OCI-LY7 (cell line): ENCODE data around the gene TMOD3. TPM values are rescaled to one million over a fixed set of nuclear protein-coding genes. Genes with fewer than 3 reads are reported as not detected.

Experiments used
- BruUV-seq: library from RNA; stranded (reverse); fragments of 400-500 nt; replicated peaks from 2 replicates; lab custom pipeline; 2021; lab: Mats Ljungman, UMichigan
- CTCF ChIA-PET: fragments of 300-600 bp; sonication (Branson Sonifier 250); formaldehyde crosslinking; loops from one replicate; lab custom pipeline; 2022; ENCODE audit warnings: antibody characterized with exemption; ENCODE audit not compliant: unreplicated experiment; lab: Charles Lee
- POLR2A ChIA-PET: fragments of 300-600 bp; sonication (Branson Sonifier 250); formaldehyde crosslinking; loops from one replicate; lab custom pipeline; 2022; ENCODE audit warnings: antibody characterized with exemption; lab: Charles Lee
- DNase-seq: peaks from one replicate; pipeline ENCODE4 v3.0.0-alpha.2; 2015; ENCODE audit warnings: low spot score
- H2AFZ ChIP-seq: fragments of 200-600 bp; sonication (generic), shearing (Covaris generic); 2 replicates; pipeline ENCODE4 v1.6.1; 2014; ENCODE audit warnings: mild to moderate bottlenecking, antibody characterized with exemption, low read length, moderate library complexity
- H3K27ac ChIP-seq: fragments of 200-600 bp; sonication (generic); 2 replicates; pipeline ENCODE4 v1.5.1; 2014; ENCODE audit warnings: mixed run types, low read depth, mild to moderate bottlenecking, moderate library complexity, low read length, inconsistent platforms; ENCODE audit not compliant: poor library complexity, severe bottlenecking
- H3K36me3 ChIP-seq: fragments of 200-600 bp; sonication (generic); 2 replicates; pipeline ENCODE4 v1.6.1; 2014; ENCODE audit warnings: mild to moderate bottlenecking, antibody characterized with exemption, low read length, moderate library complexity, mixed read lengths; ENCODE audit not compliant: insufficient read depth
- H3K4me1 ChIP-seq: fragments of 200-600 bp; sonication (generic); 2 replicates; pipeline ENCODE4 v1.5.1; 2014; ENCODE audit warnings: mild to moderate bottlenecking, low read length; ENCODE audit not compliant: insufficient read depth, poor library complexity, severe bottlenecking
- H3K4me2 ChIP-seq: fragments of 200-600 bp; sonication (generic); 2 replicates; pipeline ENCODE4 v1.6.1; 2014; ENCODE audit warnings: mild to moderate bottlenecking, low read length
- H3K4me3 ChIP-seq: fragments of 200-600 bp; sonication (generic); 2 replicates; pipeline ENCODE4 v1.5.1; 2014; ENCODE audit warnings: mild to moderate bottlenecking, low read depth, low read length; ENCODE audit not compliant: poor library complexity, severe bottlenecking
- H3K79me2 ChIP-seq: fragments of 200-600 bp; sonication (generic); 2 replicates; pipeline ENCODE4 v1.6.1; 2016; ENCODE audit warnings: low read depth, mild to moderate bottlenecking, low read length, moderate library complexity, mixed read lengths; ENCODE audit not compliant: insufficient read depth
- H3K9me2 ChIP-seq: fragments of 200-600 bp; sonication (generic); 2 replicates; pipeline ENCODE4 v1.6.1; 2016; ENCODE audit warnings: mild to moderate bottlenecking, low read length, mixed read lengths; ENCODE audit not compliant: insufficient read depth
- H3K9me3 ChIP-seq: fragments of 200-600 bp; sonication (generic); 2 replicates; pipeline ENCODE4 v1.6.1; 2014; ENCODE audit warnings: mild to moderate bottlenecking, mixed run types, low read length, mixed read lengths
- H4K20me1 ChIP-seq: fragments of 200-600 bp; sonication (generic); 2 replicates; pipeline ENCODE4 v1.6.1; 2014; ENCODE audit warnings: mild to moderate bottlenecking, antibody characterized with exemption, low read length, moderate library complexity, mixed read lengths; ENCODE audit not compliant: insufficient read depth
- CTCF ChIP-seq: fragments of 200-600 bp; sonication (generic); conservative IDR thresholded peaks from 2 replicates; pipeline ENCODE4 v1.5.1; 2014; ENCODE audit warnings: mild to moderate bottlenecking, antibody characterized with exemption, low read length, moderate library complexity, mixed read lengths
- EZH2phosphoT487 ChIP-seq: fragments of 200-600 bp; sonication (generic); IDR thresholded peaks from 2 replicates; pipeline ENCODE4 v1.6.1; 2018; ENCODE audit warnings: low read depth, borderline replicate concordance, mild to moderate bottlenecking, mixed run types, antibody characterized with exemption, low read length, moderate library complexity, mixed read lengths
- intact Hi-C: fragments of 100-400 bp; cut with micrococcal nuclease; formaldehyde crosslinking; loops from one replicate; pipeline ENCODE4 v1.10.0; 2022; ENCODE audit not compliant: unreplicated experiment
- total RNA-seq, 2 experiments: library from RNA; depleted of rRNA in 1 of 2; stranded (reverse); fragments of >200 nt in 1 of 2; shearing (Covaris generic) in 1 of 2; gene quantifications; 2 replicates each; pipeline ENCODE4 v1.2.3, GENCODE V29; 2014 to 2022

The TMOD3 gene
- total RNA-seq, 2 experiments from 2014 or later, result 17.4 to 30.5 TPM

- H3K4me3 ChIP-seq, result no peak overlapping the region
- BruUV-seq, result no TSS peak
- H3K27ac ChIP-seq, result no peak overlapping the region
- no peak for DNase-seq
- no peaks in the 10 kb centered on the region for H3K9me2 ChIP-seq
- H2AFZ ChIP-seq, result no peak overlapping the region
- ChIA-PET CTCF (no interaction called here), POLR2A (no interaction called here)
- no peaks in the 10 kb centered on the region for H3K36me3 ChIP-seq
- H3K4me2 ChIP-seq, result no peak overlapping the region
- 0 out of 2 replicates have a peak, but pooled peaks cover 4% of the 10 kb centered on the region for H4K20me1 ChIP-seq
- H3K9me3 ChIP-seq, result no peaks in the 10 kb centered on the region
- TF ChIP-seq EZH2phosphoT487 (no peak), CTCF (no peak)
- peaks cover 89% of the 10 kb centered on the region for H3K79me2 ChIP-seq
- intact Hi-C loops, result no loop called here
- H3K4me1 ChIP-seq, result peaks cover 37% of the 10 kb centered on the region
Measured at GRCh38 chr15:51840692-51841091, 11.2 kb downstream of the TMOD3 start.

DNA sequence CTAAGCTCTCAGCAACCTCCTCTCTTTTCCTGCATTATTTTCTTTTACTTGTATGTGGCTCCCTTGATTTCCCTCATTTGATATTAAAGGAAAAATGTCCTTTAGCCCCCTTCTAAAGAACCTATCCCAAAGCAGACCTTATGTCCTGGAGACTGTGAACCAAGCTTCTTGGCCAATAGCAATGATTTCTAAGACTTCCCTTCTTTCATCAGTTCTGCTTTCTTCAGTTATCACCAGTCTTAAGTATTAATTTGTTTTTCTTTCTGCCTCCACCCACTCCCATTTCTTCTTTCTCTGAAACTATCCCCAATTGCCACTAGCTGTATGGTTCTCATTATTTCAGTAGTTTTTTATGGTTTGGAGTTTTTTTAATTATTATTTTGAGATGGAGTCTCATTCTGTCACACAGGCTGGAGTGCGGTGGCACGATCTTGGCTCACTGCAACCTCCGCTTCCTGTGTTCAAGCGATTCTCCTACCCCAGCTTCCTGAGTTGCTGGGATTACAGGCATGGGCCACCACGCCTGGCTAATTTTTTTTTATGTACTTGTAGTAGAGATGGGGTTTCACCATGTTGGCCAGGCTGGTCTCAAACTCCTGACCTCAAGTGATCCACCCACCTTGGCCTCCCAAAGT lies 12.1 kb downstream of the TMOD3 start:
- no peak overlapping the region for H2AFZ ChIP-seq
- intact Hi-C loops, result no loop called here
- H3K27ac ChIP-seq, result no peak overlapping the region
- peaks cover 38% of the 10 kb centered on the region for H3K4me1 ChIP-seq
- H3K36me3 ChIP-seq, result no peaks in the 10 kb centered on the region
- H3K4me2 ChIP-seq, result no peak overlapping the region
- H3K4me3 ChIP-seq, result no peak overlapping the region
- ChIA-PET CTCF (no interaction called here), POLR2A (interaction anchor here (0.7 kb wide), 1 partner anchor 11 kb away, joined by 3 read pairs; no protein-coding TSS in a partner anchor)
- peaks cover 83% of the 10 kb centered on the region for H3K79me2 ChIP-seq
- no peak for TF ChIP-seq CTCF
- no peak for TF ChIP-seq EZH2phosphoT487
- no peaks in the 10 kb centered on the region for H3K9me3 ChIP-seq
- no TSS peak for BruUV-seq
- H3K9me2 ChIP-seq, result no peaks in the 10 kb centered on the region
- H4K20me1 ChIP-seq, result 0 out of 2 replicates have a peak, but pooled peaks cover 4% of the 10 kb centered on the region
- DNase-seq, result no peak

DNA sequence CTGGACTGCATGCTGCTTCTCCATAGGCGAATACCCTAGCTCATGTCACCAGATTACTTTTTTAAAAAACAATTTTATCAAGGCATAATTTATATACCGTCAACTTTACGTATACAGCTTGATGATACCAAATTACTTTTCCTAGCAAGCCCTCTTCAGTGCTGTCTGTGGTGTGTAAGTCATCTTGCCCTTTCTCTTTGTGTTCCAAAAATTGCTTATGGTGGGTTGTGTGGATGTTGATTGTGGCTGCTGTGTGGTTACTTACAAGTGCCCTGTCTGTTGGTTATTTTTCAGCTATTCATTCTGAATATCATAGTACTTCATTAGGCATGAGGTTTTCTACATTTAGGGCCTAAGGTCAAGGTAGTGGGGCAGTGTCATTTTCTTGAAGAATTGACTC lies 12.8 kb downstream of the TMOD3 start:
- H3K4me1 ChIP-seq, result peaks cover 39% of the 10 kb centered on the region
- intact Hi-C loops, result no loop called here
- CTCF ChIA-PET, result no interaction called here
- H3K9me3 ChIP-seq, result no peaks in the 10 kb centered on the region
- H3K4me2 ChIP-seq, result no peak overlapping the region
- H3K79me2 ChIP-seq, result peaks cover 84% of the 10 kb centered on the region
- no peaks in the 10 kb centered on the region for H3K36me3 ChIP-seq
- DNase-seq, result no peak
- H3K4me3 ChIP-seq, result no peak overlapping the region
- TF ChIP-seq EZH2phosphoT487 (no peak), CTCF (no peak)
- POLR2A ChIA-PET, result interaction anchor here (0.7 kb wide), 1 partner anchor 10 kb away, joined by 3 read pairs; no protein-coding TSS in a partner anchor
- BruUV-seq, result no TSS peak
- no peak overlapping the region for H2AFZ ChIP-seq
- no peak overlapping the region for H3K27ac ChIP-seq
- 0 out of 2 replicates have a peak, but pooled peaks cover 4% of the 10 kb centered on the region for H4K20me1 ChIP-seq
- no peaks in the 10 kb centered on the region for H3K9me2 ChIP-seq
